ENCODE measurements around the gene CALM3.
"Not testable (repeated sequence)": the region's sequence is repeated elsewhere in the genome, so short reads cannot be mapped to it uniquely, and the experiment has no call there.

CALM3 gene

DNA sequence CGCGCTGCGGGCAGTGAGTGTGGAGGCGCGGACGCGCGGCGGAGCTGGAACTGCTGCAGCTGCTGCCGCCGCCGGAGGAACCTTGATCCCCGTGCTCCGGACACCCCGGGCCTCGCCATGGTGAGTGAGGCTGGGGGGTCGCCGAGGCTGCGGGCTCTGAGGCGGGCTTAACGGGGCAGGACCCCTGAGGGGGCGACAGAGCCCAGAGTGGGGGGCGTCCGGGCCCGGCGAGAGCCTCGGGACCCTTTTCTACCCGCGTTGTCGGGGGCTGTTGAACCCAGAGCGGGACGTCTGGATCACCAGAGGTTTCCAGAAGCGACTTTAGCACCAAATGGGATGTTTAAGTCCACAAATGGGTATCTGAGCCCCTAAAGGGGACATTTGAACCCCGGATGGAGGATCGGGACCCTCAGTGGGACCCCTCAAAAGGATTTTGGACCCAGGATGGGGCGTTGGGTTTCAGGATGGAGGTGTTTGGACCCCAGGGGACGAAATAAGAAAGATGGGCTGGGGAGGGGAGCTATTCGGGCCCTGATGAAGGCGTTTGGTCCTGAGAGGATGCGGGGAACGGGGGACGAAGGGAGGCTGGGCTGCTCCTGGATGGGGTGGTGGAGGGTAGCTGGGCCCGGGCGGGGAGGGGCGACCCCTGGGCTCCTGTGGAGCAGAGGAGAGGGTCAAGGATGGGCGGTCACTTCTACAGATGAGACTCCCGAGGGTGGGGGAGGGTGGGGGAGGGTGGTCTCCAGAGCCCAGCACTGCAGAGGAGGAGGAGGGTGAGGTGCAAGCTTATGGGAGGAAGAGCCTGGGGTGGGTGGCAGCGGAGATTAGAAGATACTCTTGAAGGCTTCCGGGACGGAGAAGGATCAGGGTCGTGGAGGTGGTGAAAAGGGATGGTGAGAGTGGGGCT, at the start of gene CALM3:
Gene CALM3 (plus strand): TSS at position 13 of the 907 bp plus-strand sequence. CDS start 105 bp downstream, at position 118.
- Histone ChIP-seq H3K27me3 (ENCODE audit: low read depth) (no peaks in the 10 kb centered on the region), H3K4me1 (peaks cover 11% of the 10 kb centered on the region), H3K4me3 (peak within 1 kb of the TSS; percentile 100), H3K9me3 (no peaks in the 10 kb centered on the region), H3K36me3 (replicated peaks) (peaks cover 27% of the 10 kb centered on the region)
- peak in 1 of 2 experiments; percentile 47 for DNase-seq (ENCODE audit: low spot score in 2 of 2)
- in situ Hi-C loops (cut with MboI; ENCODE audit: low sequenced_read_pairs) = no loop called here

DNA sequence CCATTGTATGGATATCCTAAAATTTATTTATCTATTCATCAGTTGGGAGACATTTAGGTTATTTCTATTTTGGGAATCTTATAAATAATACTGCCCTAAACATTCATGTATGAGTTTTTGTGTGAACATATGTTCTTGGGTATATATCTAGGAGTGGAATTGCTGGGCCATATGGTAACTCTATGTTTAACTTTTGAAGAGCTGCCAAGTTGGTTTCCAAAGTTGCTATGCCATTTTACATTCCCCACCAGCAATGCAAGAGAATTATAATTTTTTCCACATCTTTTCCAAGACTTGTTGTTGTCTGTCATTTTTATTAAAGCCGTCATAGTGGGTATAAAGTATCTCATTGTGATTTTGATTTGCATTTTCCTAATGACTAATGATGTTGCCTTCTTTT, 48.2 kb upstream of the CALM3 start:
- H3K27me3 ChIP-seq (ENCODE audit: low read depth) = no peaks in the 10 kb centered on the region
- no peak for DNase-seq (ENCODE audit: low spot score in 2 of 2)
- H3K36me3 ChIP-seq (replicated peaks) = no peaks in the 10 kb centered on the region
- no peaks in the 10 kb centered on the region for H3K4me1 ChIP-seq
- no peak overlapping the region for H3K4me3 ChIP-seq
- peaks cover 8% of the 10 kb centered on the region; the same call in 1 of the 2 replicates for H3K9me3 ChIP-seq
- in situ Hi-C loops (cut with MboI; ENCODE audit: low sequenced_read_pairs) = no loop called here

DNA sequence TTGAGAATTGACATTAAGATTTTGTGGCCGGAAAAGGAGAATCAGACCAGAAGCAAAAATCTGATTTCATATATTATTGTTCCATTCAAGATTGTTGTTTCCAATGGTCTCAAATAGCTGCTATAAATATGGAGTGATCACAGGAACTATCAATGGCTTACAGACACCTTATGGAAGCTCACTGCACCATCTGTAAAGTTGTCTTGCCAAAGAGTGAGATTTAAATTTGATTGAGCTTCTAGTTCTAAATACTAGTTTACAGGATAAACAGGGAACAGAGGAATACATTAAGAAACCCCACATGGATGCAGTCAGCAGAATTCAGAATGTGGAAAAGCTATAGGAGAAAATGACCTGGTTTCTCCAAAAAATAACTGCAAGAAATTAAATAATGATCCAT, 47.0 kb upstream of the CALM3 start:
- no peaks in the 10 kb centered on the region for H3K27me3 ChIP-seq (ENCODE audit: low read depth)
- no peaks in the 10 kb centered on the region for H3K36me3 ChIP-seq (replicated peaks)
- DNase-seq (ENCODE audit: low spot score in 2 of 2) = no peak
- H3K9me3 ChIP-seq = peaks cover 8% of the 10 kb centered on the region; the same call in 1 of the 2 replicates
- H3K4me1 ChIP-seq = no peaks in the 10 kb centered on the region
- no peak overlapping the region for H3K4me3 ChIP-seq
- in situ Hi-C loops (cut with MboI; ENCODE audit: low sequenced_read_pairs) = no loop called here

DNA sequence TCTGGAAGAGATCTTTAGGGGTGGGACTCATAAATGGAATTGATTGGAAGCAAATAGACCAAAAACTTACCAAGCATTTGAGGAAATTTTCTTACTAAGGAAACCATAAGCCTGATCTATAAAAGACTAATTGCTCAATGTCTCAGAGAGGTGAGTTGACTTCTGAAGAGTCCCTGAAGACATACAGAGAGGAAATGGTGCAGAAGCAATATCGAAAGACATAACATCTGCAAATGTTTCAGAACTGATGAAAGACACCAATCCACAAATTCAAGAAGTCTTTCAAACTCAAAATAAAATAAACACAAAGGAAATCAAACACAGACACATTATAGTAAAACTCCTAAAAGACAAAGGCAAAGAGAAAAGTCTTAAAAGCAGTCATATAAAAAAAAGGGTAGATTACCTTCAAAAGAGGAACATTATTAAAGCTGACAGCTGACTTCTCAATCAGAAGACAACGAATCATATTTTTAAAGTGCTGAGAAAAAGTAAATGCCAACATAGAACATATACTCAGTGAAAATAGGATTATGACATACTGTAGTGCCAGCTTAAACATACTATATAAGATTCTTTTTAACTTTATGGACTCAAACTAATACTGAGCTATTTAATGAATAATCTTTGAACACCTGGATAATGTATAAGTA, 45.4 kb upstream of the CALM3 start:
- Histone ChIP-seq H3K27me3 (ENCODE audit: low read depth) (no peaks in the 10 kb centered on the region), H3K9me3 (peaks cover 4% of the 10 kb centered on the region; the same call in 1 of the 2 replicates), H3K4me3 (no peak overlapping the region), H3K36me3 (replicated peaks) (no peaks in the 10 kb centered on the region), H3K4me1 (no peaks in the 10 kb centered on the region)
- in situ Hi-C loops (cut with MboI; ENCODE audit: low sequenced_read_pairs) = no loop called here
- no peak for DNase-seq (ENCODE audit: low spot score in 2 of 2)

DNA sequence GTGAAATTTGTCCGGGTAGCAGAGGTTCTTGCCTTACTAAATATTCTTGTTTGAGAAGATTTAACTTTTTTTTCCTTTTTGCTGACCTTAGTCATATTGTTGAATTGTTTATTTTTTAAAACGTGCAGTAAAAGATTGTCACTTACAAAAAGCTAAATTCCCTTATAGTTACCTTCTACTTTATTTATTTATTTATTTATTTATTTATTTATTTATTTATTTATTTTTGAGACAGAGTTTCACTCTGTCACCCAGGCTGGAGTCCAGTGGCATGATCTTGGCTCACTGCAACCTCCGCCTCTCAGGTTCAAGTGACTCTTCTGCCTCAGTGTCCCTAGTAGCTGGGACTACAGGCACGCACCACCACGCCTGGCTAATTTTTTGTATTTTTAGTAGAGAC, 44.7 kb upstream of the CALM3 start:
- H3K36me3 ChIP-seq (replicated peaks); H3K4me3 ChIP-seq; H3K4me1 ChIP-seq; DNase-seq (ENCODE audit: low spot score in 2 of 2); H3K9me3 ChIP-seq; in situ Hi-C loops (cut with MboI; ENCODE audit: low sequenced_read_pairs); H3K27me3 ChIP-seq (ENCODE audit: low read depth): not testable (repeated sequence)

DNA sequence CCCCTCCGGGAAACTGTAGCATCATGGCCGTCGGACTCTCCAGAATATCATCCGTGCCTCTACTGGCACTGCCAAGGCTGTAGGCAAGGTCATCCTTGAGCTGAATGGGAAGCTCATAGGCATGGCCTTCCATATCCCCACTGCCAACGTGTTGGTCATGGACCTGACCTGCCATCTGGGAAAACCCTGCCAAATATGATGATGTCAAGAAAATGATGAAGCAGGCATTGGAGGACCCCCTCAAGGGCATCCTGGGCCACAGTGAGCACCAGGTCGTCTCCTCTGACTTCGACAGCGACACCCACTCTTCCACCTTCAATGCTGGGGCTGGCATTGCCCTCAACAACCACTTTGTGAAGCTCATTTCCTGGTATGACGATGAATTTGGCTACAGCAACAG, 41.9 kb upstream of the CALM3 start:
- Histone ChIP-seq H3K9me3 (no peaks in the 10 kb centered on the region; the same call in 1 of the 2 replicates), H3K36me3 (replicated peaks) (no peaks in the 10 kb centered on the region), H3K27me3 (ENCODE audit: low read depth) (no peaks in the 10 kb centered on the region), H3K4me1 (no peaks in the 10 kb centered on the region), H3K4me3 (no peak overlapping the region)
- no peak for DNase-seq (ENCODE audit: low spot score in 2 of 2)
- in situ Hi-C loops (cut with MboI; ENCODE audit: low sequenced_read_pairs) = no loop called here

DNA sequence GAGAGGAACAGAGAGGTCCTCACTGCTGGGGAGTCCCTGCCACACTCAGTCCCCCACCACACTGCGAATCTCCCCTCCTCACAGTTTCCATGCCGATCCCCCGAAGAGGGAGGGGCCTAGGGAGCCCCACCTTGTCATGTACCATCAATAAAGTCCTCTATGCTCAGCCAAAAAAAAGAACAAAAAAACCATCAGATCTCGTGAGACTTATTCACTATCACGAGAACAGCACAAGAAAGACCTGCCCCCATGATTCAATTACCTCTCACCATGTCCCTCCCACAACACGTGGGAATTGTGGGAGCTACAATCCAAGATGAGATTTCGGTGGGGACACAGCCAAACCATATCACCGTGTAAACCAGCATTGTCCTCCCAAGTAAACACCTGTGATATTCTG, 41.5 kb upstream of the CALM3 start:
- H3K4me1 ChIP-seq; H3K9me3 ChIP-seq; DNase-seq (ENCODE audit: low spot score in 2 of 2); in situ Hi-C loops (cut with MboI; ENCODE audit: low sequenced_read_pairs); H3K4me3 ChIP-seq; H3K36me3 ChIP-seq (replicated peaks); H3K27me3 ChIP-seq (ENCODE audit: low read depth): not testable (repeated sequence)

DNA sequence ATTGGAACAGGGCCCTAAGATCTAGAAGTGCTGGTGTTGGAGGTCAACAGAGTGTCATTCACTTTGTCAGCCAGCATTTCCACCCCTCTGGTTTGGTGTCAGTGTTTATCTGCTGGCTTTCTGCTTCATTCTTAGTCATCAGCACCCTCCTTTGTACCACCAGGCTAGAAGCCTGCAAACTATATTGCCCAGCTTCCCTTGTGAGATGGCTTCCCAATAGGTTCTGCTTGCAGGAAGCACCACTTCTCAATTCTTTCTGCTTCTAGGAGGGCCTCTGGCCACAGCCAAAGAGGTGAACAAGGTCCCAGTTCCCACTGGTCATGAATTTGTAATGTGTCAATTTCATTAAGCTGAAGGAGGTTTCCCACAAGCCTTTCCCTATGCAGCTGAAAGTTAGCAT, 36.4 kb upstream of the CALM3 start:
- no peaks in the 10 kb centered on the region for H3K27me3 ChIP-seq (ENCODE audit: low read depth)
- no peak overlapping the region for H3K4me3 ChIP-seq
- no peaks in the 10 kb centered on the region for H3K9me3 ChIP-seq
- no peaks in the 10 kb centered on the region for H3K36me3 ChIP-seq (replicated peaks)
- DNase-seq (ENCODE audit: low spot score in 2 of 2) = no peak
- in situ Hi-C loops (cut with MboI; ENCODE audit: low sequenced_read_pairs) = no loop called here
- H3K4me1 ChIP-seq = no peaks in the 10 kb centered on the region

DNA sequence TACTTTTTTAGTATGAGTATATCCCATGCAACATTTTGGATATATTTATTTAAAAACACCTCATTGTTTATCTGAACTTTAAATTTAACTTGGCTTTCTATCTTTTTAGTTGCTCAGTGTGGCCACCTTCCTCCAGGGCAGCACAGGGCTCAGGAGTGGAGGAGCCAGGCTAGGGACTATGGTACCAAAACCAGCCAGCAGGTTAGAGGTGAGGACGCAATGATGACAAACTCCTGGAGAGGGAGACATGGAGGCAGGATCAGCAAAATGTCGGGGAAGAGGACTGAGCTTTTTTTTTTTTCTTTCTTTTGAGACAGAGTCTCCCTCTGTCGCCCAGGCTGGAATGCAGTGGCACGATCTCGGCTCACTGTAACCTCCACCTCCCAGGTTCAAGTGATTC, 29.6 kb upstream of the CALM3 start:
- Histone ChIP-seq H3K36me3 (replicated peaks) (no peaks in the 10 kb centered on the region), H3K4me3 (no peak overlapping the region), H3K9me3 (no peaks in the 10 kb centered on the region), H3K27me3 (ENCODE audit: low read depth) (no peaks in the 10 kb centered on the region), H3K4me1 (no peaks in the 10 kb centered on the region)
- peak; percentile 44 to 70 for DNase-seq (ENCODE audit: low spot score in 2 of 2)
- in situ Hi-C loops (cut with MboI; ENCODE audit: low sequenced_read_pairs) = no loop called here

DNA sequence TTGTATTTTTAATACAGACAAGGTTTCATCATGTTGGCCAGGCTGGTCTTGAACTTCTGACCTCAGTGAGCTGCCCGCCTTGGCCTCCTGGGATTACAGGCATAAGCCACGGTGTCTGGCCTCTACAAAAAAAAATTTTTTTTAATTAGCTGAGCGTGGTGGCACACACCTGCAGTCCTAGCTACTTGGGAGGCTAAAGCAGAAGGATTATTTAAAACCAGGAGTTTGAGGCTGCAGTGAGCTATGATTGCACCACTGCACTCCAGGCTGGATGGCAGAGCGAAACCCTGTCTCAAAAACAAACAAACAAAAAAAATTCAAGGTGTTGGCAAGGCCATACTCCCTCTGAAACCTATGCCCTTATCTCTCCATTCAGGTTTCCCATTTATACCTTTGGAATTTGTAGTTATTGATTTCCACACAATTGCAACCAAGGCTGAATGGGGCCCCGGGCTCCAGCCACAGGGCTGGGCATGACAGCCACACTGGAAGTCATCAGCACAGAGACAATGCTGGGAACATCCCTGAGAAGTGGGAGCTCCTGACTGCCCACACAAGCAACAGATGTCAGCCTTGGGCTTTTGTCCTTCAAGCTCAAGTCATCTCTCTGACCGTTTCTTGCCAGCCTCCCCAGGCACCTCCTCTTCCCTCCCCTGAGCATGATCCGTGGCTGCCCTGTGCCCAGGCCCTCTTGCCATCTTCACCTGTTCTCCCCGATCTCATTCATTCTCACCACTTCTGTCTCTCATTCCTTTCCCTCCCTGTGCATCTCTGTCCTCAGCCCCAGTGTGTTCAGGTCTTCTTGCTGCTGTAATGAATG, 27.2 kb upstream of the CALM3 start:
- H3K4me1 ChIP-seq = no peaks in the 10 kb centered on the region
- DNase-seq (ENCODE audit: low spot score in 2 of 2) = no peak
- no peaks in the 10 kb centered on the region for H3K9me3 ChIP-seq
- in situ Hi-C loops (cut with MboI; ENCODE audit: low sequenced_read_pairs) = no loop called here
- H3K4me3 ChIP-seq = no peak overlapping the region
- no peaks in the 10 kb centered on the region for H3K27me3 ChIP-seq (ENCODE audit: low read depth)
- H3K36me3 ChIP-seq (replicated peaks) = no peaks in the 10 kb centered on the region

DNA sequence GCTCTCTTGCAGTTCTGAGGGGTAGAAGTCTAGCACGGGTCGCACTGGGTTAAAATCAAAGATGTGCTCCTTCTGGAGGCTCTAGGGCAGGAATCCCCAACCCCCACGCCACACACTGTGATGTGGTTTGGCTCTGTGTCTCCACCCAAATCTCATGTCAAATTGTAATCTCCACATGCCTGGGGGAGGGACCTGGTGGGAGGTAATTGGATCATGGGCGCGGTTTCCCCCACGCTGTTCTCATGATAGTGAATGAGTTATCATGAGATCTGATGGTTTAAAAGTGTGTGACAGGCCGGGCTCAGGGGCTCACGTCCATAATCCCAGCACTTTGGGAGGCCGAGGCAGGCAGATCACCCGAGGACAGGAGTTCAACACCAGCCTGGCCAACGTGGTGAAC, 26.6 kb upstream of the CALM3 start:
- no peaks in the 10 kb centered on the region for H3K36me3 ChIP-seq (replicated peaks)
- no peaks in the 10 kb centered on the region for H3K9me3 ChIP-seq
- in situ Hi-C loops (cut with MboI; ENCODE audit: low sequenced_read_pairs) = no loop called here
- H3K27me3 ChIP-seq (ENCODE audit: low read depth) = no peaks in the 10 kb centered on the region
- H3K4me3 ChIP-seq = no peak overlapping the region
- peak in 1 of 2 experiments; percentile 29 for DNase-seq (ENCODE audit: low spot score in 2 of 2)
- H3K4me1 ChIP-seq = no peaks in the 10 kb centered on the region; the same call in 1 of the 2 replicates

DNA sequence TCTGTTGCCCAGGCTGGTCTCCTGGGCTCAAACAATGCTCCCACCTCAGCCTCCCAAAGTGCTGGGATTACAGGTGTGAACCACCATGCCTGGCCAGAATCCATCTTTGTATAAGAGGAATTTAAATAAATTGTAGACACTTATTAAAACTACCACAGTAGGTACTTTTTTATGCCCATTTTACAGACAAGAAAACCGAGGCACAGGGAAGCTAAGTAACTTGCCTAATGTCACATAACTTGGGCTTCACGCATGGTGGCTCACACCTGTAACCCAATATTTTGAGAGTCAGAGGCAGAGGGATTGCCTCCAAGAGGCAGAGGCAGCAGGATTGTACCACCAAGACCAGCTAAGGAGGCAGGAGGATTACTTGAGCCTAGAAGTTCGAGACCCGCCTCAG, 22.7 kb upstream of the CALM3 start:
- Histone ChIP-seq H3K4me3 (no peak overlapping the region), H3K4me1 (no peaks in the 10 kb centered on the region; the same call in 1 of the 2 replicates), H3K9me3 (no peaks in the 10 kb centered on the region), H3K27me3 (ENCODE audit: low read depth) (peaks cover 2% of the 10 kb centered on the region; the same call in 1 of the 2 replicates), H3K36me3 (replicated peaks) (no peaks in the 10 kb centered on the region)
- DNase-seq (ENCODE audit: low spot score in 2 of 2) = no peak
- in situ Hi-C loops (cut with MboI; ENCODE audit: low sequenced_read_pairs) = no loop called here

DNA sequence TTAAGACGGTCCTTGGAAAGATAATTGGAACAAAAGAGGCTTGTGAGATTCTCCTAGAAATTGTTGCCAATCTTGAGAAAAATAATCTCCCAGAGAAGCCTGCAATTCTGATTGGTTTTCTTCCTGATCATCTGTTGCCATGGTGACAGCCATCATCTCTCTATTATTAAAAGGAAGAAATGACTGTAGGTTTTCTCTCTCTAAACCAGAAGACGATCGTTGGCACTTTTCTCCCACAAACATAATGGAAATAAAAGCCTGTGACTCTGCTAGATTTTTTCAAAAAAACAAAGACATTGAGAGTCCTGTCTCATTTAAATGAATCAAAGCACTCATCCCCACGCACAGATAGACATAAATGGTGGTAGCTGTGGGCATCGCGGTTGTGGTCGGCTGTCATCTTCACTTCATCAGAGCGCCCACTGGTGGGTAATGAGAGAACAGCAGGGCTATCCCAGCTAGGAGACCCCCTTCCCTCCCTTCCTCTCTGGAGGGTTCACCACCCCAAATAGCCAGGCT, 21.7 kb upstream of the CALM3 start:
- peaks cover 2% of the 10 kb centered on the region; the same call in 1 of the 2 replicates for H3K27me3 ChIP-seq (ENCODE audit: low read depth)
- in situ Hi-C loops (cut with MboI; ENCODE audit: low sequenced_read_pairs) = no loop called here
- no peaks in the 10 kb centered on the region for H3K36me3 ChIP-seq (replicated peaks)
- H3K4me1 ChIP-seq = no peaks in the 10 kb centered on the region; the same call in 1 of the 2 replicates
- no peak overlapping the region for H3K4me3 ChIP-seq
- H3K9me3 ChIP-seq = no peaks in the 10 kb centered on the region
- DNase-seq (ENCODE audit: low spot score in 2 of 2) = no peak

Measured in HAP-1 (cell line).